AG08396 (cell line): ENCODE measurements around the gene GLT6D1.

ENCODE experiments used
- DNase-seq: peaks from one replicate; pipeline ENCODE4 v3.0.0; 2012; ENCODE audit warnings: low spot score, mixed read lengths

The GLT6D1 gene

GRCh38 chr9:135622415-135623020 lies 16.8 kb downstream of the GLT6D1 start:
- no peak for DNase-seq

GRCh38 chr9:135620558-135620957 lies 18.8 kb downstream of the GLT6D1 start:
- no peak for DNase-seq

GRCh38 chr9:135619599-135619886 lies 19.8 kb downstream of the GLT6D1 start:
- DNase-seq, result no peak

GRCh38 chr9:135618866-135619598 lies 20.3 kb downstream of the GLT6D1 start:
- DNase-seq, result no peak

- no peak for DNase-seq
Observed at GRCh38 chr9:135617991-135618411, 21.3 kb downstream of the GLT6D1 start.

- DNase-seq, result no peak
Observed at GRCh38 chr9:135617538-135617900, 21.8 kb downstream of the GLT6D1 start.

GRCh38 chr9:135616619-135617537 lies 22.5 kb downstream of the GLT6D1 start:
- DNase-seq, result no peak

- no peak for DNase-seq
Observed at GRCh38 chr9:135615666-135616618, 23.4 kb downstream of the GLT6D1 start.

GRCh38 chr9:135614821-135615665 lies 24.3 kb downstream of the GLT6D1 start:
- DNase-seq, result no peak

- DNase-seq, result no peak
Observed at GRCh38 chr9:135613946-135614805, 25.2 kb downstream of the GLT6D1 start.

GRCh38 chr9:135612981-135613910 lies 26.1 kb downstream of the GLT6D1 start:
- no peak for DNase-seq

GRCh38 chr9:135612437-135612836 lies 26.9 kb downstream of the GLT6D1 start:
- no peak for DNase-seq

GRCh38 chr9:135611875-135612209 lies 27.5 kb downstream of the GLT6D1 start:
- DNase-seq, result no peak

- no peak for DNase-seq
Observed at GRCh38 chr9:135611142-135611874, 28.0 kb downstream of the GLT6D1 start.

GRCh38 chr9:135610290-135611141 lies 28.8 kb downstream of the GLT6D1 start:
- DNase-seq, result no peak

- DNase-seq, result no peak
Observed at GRCh38 chr9:135609366-135609955, 29.9 kb downstream of the GLT6D1 start.

- no peak for DNase-seq
Observed at GRCh38 chr9:135608999-135609317, 30.4 kb downstream of the GLT6D1 start.
